H1 (cell line): ENCODE data around the gene BLCAP. TPM values are rescaled to one million over a fixed set of nuclear protein-coding genes. Genes with fewer than 3 reads are reported as not detected.

ENCODE experiments used
- CTCF ChIA-PET: fragments of 300-600 bp; sonication (Branson Sonifier 250); formaldehyde crosslinking; loops from one replicate; lab custom pipeline; 2021; ENCODE audit not compliant: partially characterized antibody; lab: Charles Lee
- POLR2A ChIA-PET: fragments of 300-600 bp; sonication (Branson Sonifier 250); formaldehyde crosslinking; loops from one replicate; lab custom pipeline; 2021; ENCODE audit warnings: inconsistent platforms; ENCODE audit not compliant: partially characterized antibody; lab: Charles Lee
- DNase-seq, 2 experiments: peaks; one replicate each; pipeline versions ENCODE4 v3.0.0 to v3.0.0-alpha.2; 2010 to 2022; ENCODE audit warnings: low spot score in 2 of 2, low read depth in 1 of 2, mixed read lengths in 1 of 2
- FAIRE-seq: peaks from 2 replicates; lab custom pipeline; 2011; peaks lifted over from hg19 to GRCh38; lab: Jason Lieb, UNC
- H2AFZ ChIP-seq: 2 replicates; pipeline ENCODE4 v1.8.1; 2012; ENCODE audit warnings: low read length, inconsistent platforms
- H2AK5ac ChIP-seq: 2 replicates; pipeline ENCODE4 v1.6.1; 2013; ENCODE audit warnings: low read depth, low read length
- H2BK120ac ChIP-seq: replicated peaks from 2 replicates; pipeline ENCODE3; 2013; ENCODE audit warnings: low read depth, low read length, inconsistent platforms
- H2BK12ac ChIP-seq: 2 replicates; pipeline ENCODE4 v1.6.1; 2013; ENCODE audit warnings: low read depth, low read length
- H2BK15ac ChIP-seq: 2 replicates; pipeline ENCODE4 v1.6.1; 2013; ENCODE audit warnings: low read length
- H2BK20ac ChIP-seq: 2 replicates; pipeline ENCODE4 v1.6.1; 2013; ENCODE audit warnings: low read length
- H2BK5ac ChIP-seq: 2 replicates; pipeline ENCODE4 v1.6.1; 2013; ENCODE audit warnings: low read depth, low read length
- H3K14ac ChIP-seq: 2 replicates; pipeline ENCODE4 v1.6.1; 2013; ENCODE audit warnings: inconsistent platforms; ENCODE audit not compliant: insufficient read length
- H3K18ac ChIP-seq: 2 replicates; pipeline ENCODE4 v1.6.1; 2013; ENCODE audit warnings: low read length; ENCODE audit errors: extremely low read depth
- H3K23ac ChIP-seq: 2 replicates; pipeline ENCODE4 v1.6.1; 2013; ENCODE audit warnings: inconsistent platforms; ENCODE audit not compliant: insufficient read length
- H3K23me2 ChIP-seq: 2 replicates; pipeline ENCODE4 v1.6.1; 2013; ENCODE audit warnings: low read depth, low read length
- H3K27ac ChIP-seq: 2 replicates; pipeline ENCODE4 v1.6.1; 2011; ENCODE audit warnings: low read depth, low read length, inconsistent platforms
- H3K27me3 ChIP-seq, 4 experiments: replicated peaks in 1 of 4; 1 replicate in 1 of 4; 2 replicates in 3 of 4; pipeline versions ENCODE4 v1.6.1 to v1.8.1; 2011 to 2013; ENCODE audit warnings: low read length in 3 of 4, mild to moderate bottlenecking in 3 of 4, inconsistent platforms in 2 of 4, mixed read lengths in 2 of 4, moderate library complexity in 1 of 4; ENCODE audit not compliant: control insufficient read depth in 3 of 4, insufficient read depth in 3 of 4; ENCODE audit errors: extremely low read depth in 1 of 4
- H3K36me3 ChIP-seq, 4 experiments: 2 replicates each; pipeline versions ENCODE4 v1.6.1 to v1.8.1; 2011 to 2013; ENCODE audit warnings: mild to moderate bottlenecking in 4 of 4, low read length in 3 of 4, moderate library complexity in 2 of 4, control low read depth in 1 of 4, inconsistent platforms in 1 of 4; ENCODE audit not compliant: insufficient read depth in 4 of 4, control insufficient read depth in 2 of 4
- H3K4ac ChIP-seq: replicated peaks from 2 replicates; pipeline ENCODE3; 2013; ENCODE audit warnings: low read length, low read depth, mixed read lengths, inconsistent platforms; ENCODE audit not compliant: insufficient read length
- H3K4me1 ChIP-seq, 4 experiments: replicated peaks in 1 of 4; 1 replicate in 1 of 4; 2 replicates in 3 of 4; pipeline versions ENCODE4 v1.6.1 to v1.8.1; 2011 to 2013; ENCODE audit warnings: low read length in 3 of 4, inconsistent platforms in 2 of 4, mixed read lengths in 1 of 4; ENCODE audit not compliant: insufficient read depth in 4 of 4, control insufficient read depth in 3 of 4
- H3K4me2 ChIP-seq, 2 experiments: 2 replicates each; pipeline versions ENCODE4 v1.6.1 to v1.8.1; 2011 to 2013; ENCODE audit warnings: low read depth in 2 of 2, low read length in 2 of 2, control low read depth in 1 of 2, inconsistent platforms in 1 of 2, mild to moderate bottlenecking in 1 of 2; ENCODE audit not compliant: insufficient read depth in 1 of 2
- H3K4me3 ChIP-seq, 4 experiments: fragments of 200-600, 300-600 bp in 1 of 4; sonication (generic), shearing (Covaris generic), sonication (Bioruptor Twin) in 1 of 4; 2 replicates each; pipeline versions ENCODE4 v1.5.1 to v1.8.1; 2011 to 2016; ENCODE audit warnings: low read length in 4 of 4, low read depth in 3 of 4, control low read depth in 2 of 4, inconsistent platforms in 2 of 4, mild to moderate bottlenecking in 2 of 4, mixed read lengths in 1 of 4, moderate library complexity in 1 of 4; ENCODE audit not compliant: insufficient read depth in 2 of 4; ENCODE audit errors: extremely low read depth in 1 of 4
- H3K56ac ChIP-seq: replicated peaks from 2 replicates; pipeline ENCODE3; 2013; ENCODE audit warnings: low read depth, mild to moderate bottlenecking, mixed read lengths, low read length, inconsistent platforms; ENCODE audit not compliant: insufficient read length
- H3K79me1 ChIP-seq: 2 replicates; pipeline ENCODE4 v1.6.1; 2013; ENCODE audit warnings: low read depth, low read length, control low read depth
- H3K79me2 ChIP-seq, 2 experiments: 2 replicates each; pipeline versions ENCODE4 v1.6.1 to v1.8.1; 2012 to 2013; ENCODE audit warnings: low read length in 2 of 2, mild to moderate bottlenecking in 2 of 2, inconsistent platforms in 1 of 2; ENCODE audit not compliant: insufficient read depth in 2 of 2, control insufficient read depth in 1 of 2
- H3K9ac ChIP-seq, 4 experiments: replicated peaks in 1 of 4; 1 replicate in 1 of 4; 2 replicates in 3 of 4; pipeline versions ENCODE4 v1.6.1 to v1.8.1; 2011 to 2013; ENCODE audit warnings: low read depth in 3 of 4, low read length in 3 of 4, control low read depth in 2 of 4, mild to moderate bottlenecking in 2 of 4, moderate library complexity in 2 of 4, inconsistent platforms in 1 of 4; ENCODE audit errors: extremely low read depth in 1 of 4
- H3K9me3 ChIP-seq, 2 experiments: 2 replicates each; pipeline versions ENCODE4 v1.6.1 to v1.8.1; 2012 to 2013; ENCODE audit warnings: mild to moderate bottlenecking in 2 of 2, moderate library complexity in 2 of 2, control low read depth in 1 of 2, inconsistent platforms in 1 of 2, low read depth in 1 of 2, low read length in 1 of 2, mixed read lengths in 1 of 2; ENCODE audit not compliant: insufficient read depth in 2 of 2
- H4K20me1 ChIP-seq, 2 experiments: replicated peaks in 1 of 2; 2 replicates each; pipeline versions ENCODE3 to v1.8.1; 2011 to 2013; ENCODE audit warnings: inconsistent platforms in 2 of 2, low read length in 2 of 2, mild to moderate bottlenecking in 1 of 2; ENCODE audit not compliant: insufficient read depth in 2 of 2, control insufficient read depth in 1 of 2
- H4K5ac ChIP-seq: 2 replicates; pipeline ENCODE4 v1.6.1; 2013; ENCODE audit warnings: low read length, low read depth, mixed read lengths, inconsistent platforms; ENCODE audit not compliant: insufficient read length
- H4K8ac ChIP-seq: 2 replicates; pipeline ENCODE4 v1.8.0; 2013; ENCODE audit warnings: mild to moderate bottlenecking, moderate library complexity, low read length, inconsistent platforms; ENCODE audit not compliant: insufficient read depth; ENCODE audit errors: extremely low read depth
- H4K91ac ChIP-seq: replicated peaks from 2 replicates; pipeline ENCODE3; 2013; ENCODE audit warnings: low read length, mixed read lengths, inconsistent platforms; ENCODE audit not compliant: insufficient read length
- WGBS, 2 experiments: shearing (Covaris generic) in 1 of 2; methylation state at CpG; one replicate each; pipeline versions ENCODE4 v1.1.6 to v1.1.7; 2013 to 2015; ENCODE audit warnings: low lambda C conversion rate in 2 of 2, mixed read lengths in 2 of 2, inconsistent platforms in 1 of 2, low coverage in 1 of 2, missing lambda C conversion rate in 1 of 2; ENCODE audit not compliant: insufficient replicate concordance in 2 of 2, insufficient coverage in 1 of 2, insufficient read length in 1 of 2; ENCODE audit errors: extremely low coverage in 1 of 2, missing lambda C conversion rate in 1 of 2; 5-methylcytosine and 5-hydroxymethylcytosine counted together
- polyA plus RNA-seq, 7 experiments: library from polyadenylated mRNA; depleted of rRNA in 3 of 7; stranded (reverse) in 5 of 7; unstranded in 2 of 7; fragments of >200 nt in 5 of 7; fragments of 200-250 nt in 2 of 7; gene quantifications; 1 replicate in 5 of 7; 2 replicates in 1 of 7; 4 replicates in 1 of 7; pipeline versions ENCODE4 v1.2.1 to v1.2.3, GENCODE V29; 2011 to 2013; ENCODE audit warnings: missing spikeins in 2 of 7, mixed read lengths in 2 of 7
- total RNA-seq: library from RNA; stranded (reverse); fragmentation: NEBNext Ultra II Directional; extraction: Animal tissue kit (Norgen Biotek cat#: 25700); gene quantifications from 2 replicates; pipeline ENCODE4 v1.2.1, GENCODE V29; 2021

BLCAP gene
- total and polyA plus RNA-seq, 2 of the 8 experiments (the other 6 are each of a cell fraction or from before 2014, with no cell fraction given), result 60.3 to 72.2 TPM

- H3K18ac ChIP-seq, result no peak overlapping the region
- no peak overlapping the region for H3K4ac ChIP-seq
- no peak overlapping the region for H3K27ac ChIP-seq
- CTCF ChIA-PET, result interaction anchor here (0.7 to 3.0 kb wide), 5 partner anchors 12 to 125 kb away, joined by 3 to 9 read pairs (median 4); no protein-coding TSS in a partner anchor
- H3K9me3 ChIP-seq, result peaks cover 0 to 5% of the 10 kb centered on the region in 2 experiments; a peak in 1 of 4 replicates
- H2AK5ac ChIP-seq, result no peak overlapping the region
- H4K20me1 ChIP-seq, result peaks cover 3 to 31% of the 10 kb centered on the region in 2 experiments
- peaks cover 25% of the 10 kb centered on the region for H3K79me1 ChIP-seq
- no peaks in the 10 kb centered on the region; the same call in 1 of the 2 replicates for H3K23me2 ChIP-seq
- H3K36me3 ChIP-seq, result peaks cover 2 to 27% (median 13%) of the 10 kb centered on the region in 4 experiments; a peak in 6 of 8 replicates
- no peak overlapping the region for H3K14ac ChIP-seq
- no peak overlapping the region for H3K23ac ChIP-seq
- no peak overlapping the region for H4K5ac ChIP-seq
- no peak overlapping the region for H4K8ac ChIP-seq
- H3K27me3 ChIP-seq, result no peaks in the 10 kb centered on the region
- H2BK15ac ChIP-seq, result no peak overlapping the region
- DNase-seq (no peak), FAIRE-seq (no peak)
- no peak overlapping the region for H3K4me3 ChIP-seq
- H2BK120ac ChIP-seq, result no peak overlapping the region
- no peak overlapping the region for H2BK5ac ChIP-seq
- H4K91ac ChIP-seq, result no peak overlapping the region
- H3K56ac ChIP-seq, result no peak overlapping the region
- no peak overlapping the region for H2BK20ac ChIP-seq
- POLR2A ChIA-PET, result interaction anchor here (1.0 to 8.2 kb wide), 3 partner anchors 12 to 248 kb away, joined by 3 to 116 read pairs (median 3); no protein-coding TSS in a partner anchor
- H3K9ac ChIP-seq, result no peak overlapping the region
- no peak overlapping the region for H3K4me2 ChIP-seq
- 89% methylated on average over 7 of the region's 7 CpGs; no CpG with 5 or more reads in 1 of the 2 experiments for WGBS, 2 experiments
- no peak overlapping the region for H2BK12ac ChIP-seq
- peaks cover 6 to 32% (median 26%) of the 10 kb centered on the region in 4 experiments for H3K4me1 ChIP-seq
- H3K79me2 ChIP-seq, result peaks cover 0 to 73% of the 10 kb centered on the region in 2 experiments; a peak in 3 of 4 replicates
- no peak overlapping the region for H2AFZ ChIP-seq
Observed at GRCh38 chr20:37518059-37518458, 9.6 kb downstream of the BLCAP start.
